CD4-positive, alpha-beta T cell treated with Interleukin-17A for 4 hours (primary cell): ENCODE measurements around the gene BRD3OS.

ENCODE experiments used
- DNase-seq: peaks from one replicate; pipeline ENCODE4 v3.0.0-alpha.2; 2020; ENCODE audit warnings: mixed read lengths

BRD3OS gene

GRCh38 chr9:134053941-134054761 lies 28.9 kb downstream of the BRD3OS start:
- DNase-seq, result peak; percentile 2

GRCh38 chr9:134054891-134055811 lies 29.9 kb downstream of the BRD3OS start:
- peak; percentile 1 for DNase-seq

- peak; percentile 1 for DNase-seq
Measured at GRCh38 chr9:134055981-134056461, 30.7 kb downstream of the BRD3OS start.

- peak; percentile 1 for DNase-seq
Measured at GRCh38 chr9:134056483-134057306, 31.4 kb downstream of the BRD3OS start.

GRCh38 chr9:134057307-134057657 lies 32.0 kb downstream of the BRD3OS start:
- DNase-seq, result no peak

- DNase-seq, result no peak
Measured at GRCh38 chr9:134057751-134058701, 32.7 kb downstream of the BRD3OS start.

- no peak for DNase-seq
Measured at GRCh38 chr9:134058716-134059115, 33.4 kb downstream of the BRD3OS start.

- DNase-seq, result no peak
Measured at GRCh38 chr9:134059188-134059641, 33.9 kb downstream of the BRD3OS start.

GRCh38 chr9:134059661-134060395 lies 34.5 kb downstream of the BRD3OS start:
- no peak for DNase-seq

- DNase-seq, result no peak
Measured at GRCh38 chr9:134060546-134060945, 35.3 kb downstream of the BRD3OS start.

GRCh38 chr9:134061019-134061687 lies 35.9 kb downstream of the BRD3OS start:
- no peak for DNase-seq

- DNase-seq, result no peak
Measured at GRCh38 chr9:134061688-134062371, 36.5 kb downstream of the BRD3OS start.

GRCh38 chr9:134062461-134063087 lies 37.3 kb downstream of the BRD3OS start:
- no peak for DNase-seq

- DNase-seq, result no peak
Measured at GRCh38 chr9:134063088-134063570, 37.8 kb downstream of the BRD3OS start.

GRCh38 chr9:134063571-134064450 lies 38.5 kb downstream of the BRD3OS start:
- DNase-seq, result no peak

GRCh38 chr9:134064711-134065110 lies 39.4 kb downstream of the BRD3OS start:
- DNase-seq, result no peak

- peak; percentile 67 for DNase-seq
Measured at GRCh38 chr9:134065612-134066419, 40.5 kb downstream of the BRD3OS start.
